Measurements from ENCODE around the gene RAD51B.
A peak's percentile ranks its signal among the peaks of the same experiment; 100 is the strongest.

RAD51B gene

GRCh38 chr14:68349900-68350629, 530.5 kb downstream of the RAD51B start:
- DNase-seq = peak; percentile 6

- DNase-seq = no peak
Measured at GRCh38 chr14:68355415-68355814, 535.8 kb downstream of the RAD51B start.

- DNase-seq = no peak
Measured at GRCh38 chr14:68357777-68358176, 538.2 kb downstream of the RAD51B start.

GRCh38 chr14:68358500-68358899, 538.9 kb downstream of the RAD51B start:
- DNase-seq = no peak

GRCh38 chr14:68359022-68359836, 539.6 kb downstream of the RAD51B start:
- no peak for DNase-seq

- no peak for DNase-seq
Measured at GRCh38 chr14:68359837-68360552, 540.4 kb downstream of the RAD51B start.

- DNase-seq = no peak
Measured at GRCh38 chr14:68361231-68361630, 541.7 kb downstream of the RAD51B start.

GRCh38 chr14:68362846-68363245, 543.3 kb downstream of the RAD51B start:
- DNase-seq = no peak

- DNase-seq = no peak
Measured at GRCh38 chr14:68363466-68363842, 543.9 kb downstream of the RAD51B start.

- DNase-seq = no peak
Measured at GRCh38 chr14:68363843-68364767, 544.5 kb downstream of the RAD51B start.

GRCh38 chr14:68364792-68365192, 545.2 kb downstream of the RAD51B start:
- DNase-seq = no peak

GRCh38 chr14:68365228-68365627, 545.6 kb downstream of the RAD51B start:
- no peak for DNase-seq

- no peak for DNase-seq
Measured at GRCh38 chr14:68366656-68367055, 547.1 kb downstream of the RAD51B start.

GRCh38 chr14:68367536-68367935, 548.0 kb downstream of the RAD51B start:
- DNase-seq = no peak

GRCh38 chr14:68368850-68369249, 549.3 kb downstream of the RAD51B start:
- DNase-seq = no peak

- DNase-seq = no peak
Measured at GRCh38 chr14:68369281-68370056, 549.9 kb downstream of the RAD51B start.

GRCh38 chr14:68370057-68370360, 550.4 kb downstream of the RAD51B start:
- DNase-seq = no peak

GRCh38 chr14:68372368-68372767, 552.8 kb downstream of the RAD51B start:
- no peak for DNase-seq

- no peak for DNase-seq
Measured at GRCh38 chr14:68373124-68373646, 553.6 kb downstream of the RAD51B start.

- no peak for DNase-seq
Measured at GRCh38 chr14:68373847-68374444, 554.4 kb downstream of the RAD51B start.

GRCh38 chr14:68374682-68375081, 555.1 kb downstream of the RAD51B start:
- no peak for DNase-seq
